ENCODE data around the gene RTTN. TPM values are rescaled to one million over a fixed set of nuclear protein-coding genes. Genes with fewer than 3 reads are reported as not detected.
A peak's percentile ranks its signal among the peaks of the same experiment; 100 is the strongest.

Gene RTTN
- polyA plus RNA-seq, 10 donors: 8.6 to 15.7 (median 11.3) TPM

- no peak for DNase-seq
These were observed 11.3 kb upstream of the RTTN start for GRCh38 chr18:70216788-70217187.

DNA sequence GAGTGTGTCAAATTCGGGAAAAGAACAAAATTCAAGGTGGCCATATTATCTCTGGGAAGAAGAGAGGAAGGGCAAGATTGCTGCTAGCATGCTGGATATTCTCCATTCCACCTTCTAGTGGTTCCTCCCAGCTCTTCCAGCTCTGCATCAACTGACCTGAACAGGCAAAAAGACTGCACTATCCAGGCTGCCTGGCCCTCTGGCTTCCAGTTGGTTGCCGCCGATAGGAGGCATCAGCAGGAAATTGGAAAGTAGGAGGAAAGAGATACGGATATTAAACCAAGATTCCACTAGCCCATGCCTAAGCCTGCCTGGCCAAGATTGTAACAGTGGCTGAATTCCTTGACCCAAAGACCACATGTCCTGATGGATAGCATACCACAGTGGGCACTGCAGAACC, 1.7 kb upstream of the RTTN start:
- no peak for DNase-seq

GRCh38 chr18:70200286-70200685, 5.2 kb downstream of the RTTN start:
- DNase-seq: no peak

- DNase-seq: no peak
These were observed 7.6 kb downstream of the RTTN start for GRCh38 chr18:70197844-70198243.

- DNase-seq: no peak
These were observed 8.5 kb downstream of the RTTN start for GRCh38 chr18:70197026-70197425.

DNA sequence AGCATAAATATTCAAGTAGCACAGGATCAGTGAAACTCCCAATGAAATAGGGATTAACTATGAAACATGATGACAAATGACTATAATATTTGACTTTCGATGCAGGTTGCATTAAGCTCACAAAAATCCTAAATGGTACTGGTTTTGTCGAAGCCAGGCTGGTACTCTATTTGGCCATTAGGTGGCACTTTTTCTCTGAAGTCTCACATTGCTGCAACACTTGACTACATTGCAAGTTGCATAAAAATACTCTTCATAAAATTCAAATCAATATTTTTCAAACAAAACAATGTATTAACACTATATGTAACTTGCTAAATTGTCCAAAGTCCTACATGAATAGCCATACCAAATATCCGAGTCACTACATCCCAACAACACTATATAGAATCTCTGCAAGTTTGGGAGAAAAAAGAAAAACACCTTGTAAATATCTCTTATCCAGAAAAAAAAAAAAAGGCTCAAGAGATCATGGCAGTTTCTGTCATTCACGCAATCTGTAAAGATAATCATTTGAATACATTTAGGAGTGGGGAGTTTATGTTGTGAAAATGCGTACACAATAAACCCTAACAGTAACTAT, 9.5 kb downstream of the RTTN start:
- DNase-seq: peak; percentile 16 to 37 (median 26)

DNA sequence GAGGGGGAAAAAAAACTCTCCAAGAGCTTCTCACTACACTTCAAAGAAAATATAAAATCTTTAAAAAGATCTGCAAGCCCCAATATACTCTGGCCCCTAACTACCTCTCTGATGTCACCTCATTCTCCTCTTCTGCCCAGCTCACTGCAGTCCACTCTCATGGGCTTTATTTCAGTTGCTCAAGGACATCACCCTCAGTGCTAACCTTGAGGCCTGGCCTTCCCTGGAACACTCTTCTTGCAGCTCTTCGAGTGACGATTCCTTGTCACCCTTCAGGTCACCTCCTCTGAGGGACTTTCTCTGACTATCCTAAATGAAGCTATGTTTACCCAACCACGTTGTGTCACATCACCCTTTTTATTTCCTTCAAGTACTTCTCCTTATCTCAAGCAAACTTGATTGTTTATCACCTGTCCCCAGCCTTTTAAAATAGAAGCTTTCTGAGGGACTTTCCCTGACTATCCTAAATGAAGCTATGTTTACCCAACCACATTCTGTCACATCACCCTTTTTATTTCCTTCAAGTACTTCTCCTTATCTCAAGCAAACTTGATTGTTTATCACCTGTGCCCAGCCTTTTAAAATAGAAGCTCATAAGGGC, 10.4 kb downstream of the RTTN start:
- no peak for DNase-seq

GRCh38 chr18:70194227-70194890, 11.1 kb downstream of the RTTN start:
- DNase-seq: no peak

- DNase-seq: no peak
These were observed 15.0 kb downstream of the RTTN start for GRCh38 chr18:70190529-70190928.

GRCh38 chr18:70188113-70188512, 17.4 kb downstream of the RTTN start:
- DNase-seq: no peak

- no peak for DNase-seq
These were observed 22.0 kb downstream of the RTTN start for GRCh38 chr18:70183441-70183840.

- DNase-seq: no peak
These were observed 22.9 kb downstream of the RTTN start for GRCh38 chr18:70182548-70182947.

GRCh38 chr18:70181725-70182124, 23.8 kb downstream of the RTTN start:
- no peak for DNase-seq

DNA sequence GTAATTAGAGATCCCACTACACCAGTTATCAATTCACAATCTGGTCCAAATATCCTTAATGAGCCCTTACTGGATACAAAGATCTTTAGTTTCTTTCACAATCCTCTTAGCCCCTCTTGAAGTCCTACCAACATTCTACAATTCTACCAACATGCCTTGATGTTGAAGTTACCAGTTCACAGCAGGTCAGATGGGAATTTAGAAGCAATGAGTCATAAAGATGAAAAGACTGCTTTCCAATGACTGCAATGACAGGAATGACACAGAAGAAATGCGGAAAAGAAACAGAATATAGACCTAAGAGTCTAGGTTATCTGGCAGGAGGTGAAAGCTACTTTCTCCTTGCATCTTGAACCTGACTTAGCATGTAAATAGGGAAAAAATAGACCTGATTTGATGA, 24.5 kb downstream of the RTTN start:
- DNase-seq: peak in 1 of 3 donors; percentile 48

- DNase-seq: no peak
These were observed 28.9 kb downstream of the RTTN start for GRCh38 chr18:70176537-70176936.

- DNase-seq: no peak
These were observed 30.3 kb downstream of the RTTN start for GRCh38 chr18:70175216-70175615.

DNA sequence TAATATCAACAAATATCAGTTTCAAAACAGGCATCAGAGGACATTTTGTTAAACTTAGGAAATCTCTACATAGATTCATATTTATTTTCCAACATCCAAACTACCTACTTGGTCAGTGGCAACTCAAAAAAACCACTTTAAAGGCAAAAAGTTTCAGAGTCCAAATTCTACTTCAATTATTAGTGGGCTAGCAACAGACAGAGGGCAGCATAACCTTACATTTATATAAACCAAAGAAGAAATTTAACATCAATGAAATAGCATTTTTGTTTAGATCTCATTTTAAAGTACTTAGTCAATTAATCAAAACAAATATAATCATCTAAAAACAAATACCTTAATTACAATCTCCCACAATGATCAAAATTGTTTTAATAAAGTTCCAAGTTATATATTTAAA, 33.3 kb downstream of the RTTN start:
- DNase-seq: no peak

GRCh38 chr18:70169747-70170146, 35.7 kb downstream of the RTTN start:
- no peak for DNase-seq

- DNase-seq: no peak
These were observed 38.8 kb downstream of the RTTN start for GRCh38 chr18:70166668-70167067.

- no peak for DNase-seq
These were observed 39.6 kb downstream of the RTTN start for GRCh38 chr18:70165936-70166335.

- DNase-seq: no peak
These were observed 45.3 kb downstream of the RTTN start for GRCh38 chr18:70160073-70160678.

- DNase-seq: no peak
These were observed 46.3 kb downstream of the RTTN start for GRCh38 chr18:70158992-70159717.

Measured in muscle of back (tissue), 11 donors.